CD4-positive, alpha-beta T cell (primary cell): ENCODE results near the gene DNAJB12. TPM values are rescaled to one million over a fixed set of nuclear protein-coding genes. Genes with fewer than 3 reads are reported as not detected.
A peak's percentile ranks its signal among the peaks of the same experiment; 100 is the strongest.

Experiments
- ATAC-seq: fragments of 200-7000 bp; cut with Tn5 transposase; one replicate; pipeline ENCODE4 v1.10.0; 2022; ENCODE audit warnings: mild to moderate bottlenecking; ENCODE audit not compliant: poor library complexity
- CTCF ChIA-PET: fragments of 350-600 bp; sonication (Branson Sonifier 250); formaldehyde crosslinking; loops from one replicate; lab custom pipeline; 2021; ENCODE audit warnings: antibody characterized with exemption, inconsistent platforms; lab: Charles Lee
- POLR2A ChIA-PET: fragments of 350-600 bp; sonication (Branson Sonifier 250); formaldehyde crosslinking; loops from one replicate; lab custom pipeline; 2021; ENCODE audit warnings: antibody characterized with exemption, inconsistent platforms; lab: Charles Lee
- DNase-seq, 14 experiments: peaks; one replicate each; pipeline ENCODE4 v3.0.0-alpha.2; 2013 to 2020; ENCODE audit warnings: mixed read lengths in 2 of 14
- H3K27ac ChIP-seq, 2 donors: one replicate each; pipeline versions ENCODE4 v1.5.1 to v1.7.0; 2013; ENCODE audit warnings: low read length in 2 of 2, low read depth in 1 of 2, mild to moderate bottlenecking in 1 of 2
- H3K27me3 ChIP-seq, 2 experiments: 1 replicate in 1 of 2; 2 replicates in 1 of 2; pipeline versions ENCODE4 v1.6.1 to v1.7.0; 2013; ENCODE audit warnings: low read length in 2 of 2, control low read depth in 1 of 2, mild to moderate bottlenecking in 1 of 2, moderate library complexity in 1 of 2; ENCODE audit not compliant: insufficient read depth in 2 of 2, control insufficient read depth in 1 of 2
- H3K36me3 ChIP-seq: one replicate; pipeline ENCODE4 v1.6.1; 2013; ENCODE audit warnings: low read length, control low read depth; ENCODE audit not compliant: insufficient read depth
- H3K4me1 ChIP-seq: one replicate; pipeline ENCODE4 v1.6.1; 2013; ENCODE audit warnings: low read length, control low read depth; ENCODE audit not compliant: insufficient read depth
- H3K4me3 ChIP-seq: one replicate; pipeline ENCODE4 v1.5.1; 2013; ENCODE audit warnings: mild to moderate bottlenecking, low read length, moderate library complexity
- H3K9me3 ChIP-seq, 2 experiments: 1 replicate in 1 of 2; 2 replicates in 1 of 2; pipeline versions ENCODE4 v1.6.1 to v1.7.0; 2013; ENCODE audit warnings: low read length in 2 of 2, mild to moderate bottlenecking in 2 of 2, control low read depth in 1 of 2, moderate library complexity in 1 of 2; ENCODE audit not compliant: control insufficient read depth in 1 of 2, insufficient read depth in 1 of 2
- H3K27ac Mint-ChIP-seq: one replicate; pipeline ENCODE4 v1.8.0; 2020; ENCODE audit warnings: mixed read lengths
- H3K27me3 Mint-ChIP-seq: one replicate; pipeline ENCODE4 v1.8.0; 2021; ENCODE audit warnings: mixed read lengths
- H3K36me3 Mint-ChIP-seq: one replicate; pipeline ENCODE4 v1.8.0; 2021; ENCODE audit warnings: low read depth, mixed read lengths
- H3K4me1 Mint-ChIP-seq: one replicate; pipeline ENCODE4 v1.8.0; 2021; ENCODE audit warnings: low read depth, mixed read lengths
- H3K4me3 Mint-ChIP-seq: one replicate; pipeline ENCODE4 v1.8.0; 2020; ENCODE audit warnings: mild to moderate bottlenecking, mixed read lengths
- H3K9me3 Mint-ChIP-seq: one replicate; pipeline ENCODE4 v1.8.0; 2020; ENCODE audit warnings: mixed read lengths
- intact Hi-C, 2 experiments: fragments of 100-400 bp; cut with DNase I in 1 of 2; cut with micrococcal nuclease in 1 of 2; formaldehyde crosslinking; loops; one replicate each; pipeline versions ENCODE4 v1.15.1 to v1.9.0; 2023 to 2025; cut with DNase I, micrococcal nuclease
- total RNA-seq, 174 experiments: library from RNA in 2 of 174; stranded (reverse) in 2 of 174; gene quantifications; one replicate each; pipeline ENCODE4 v1.2.3 and lab custom pipeline; 2021 to 2026
- TF ChIP-seq, protein P1 (sequence below): fragments of 200-600 bp; IDR thresholded peaks from one replicate; pipeline ENCODE4 v1.8.0; 2022; ENCODE audit warnings: antibody characterized with exemption, mild to moderate bottlenecking

The DNAJB12 gene
- total RNA-seq, 2 experiments from 2014 or later, result 25.2 to 27.0 TPM

GRCh38 chr10:72337039-72337629, 17.6 kb downstream of the DNAJB12 start:
- Mint-ChIP-seq H3K4me3 (no peak overlapping the region), H3K4me1 (peaks cover 65% of the 10 kb centered on the region), H3K36me3 (peaks cover 41% of the 10 kb centered on the region), H3K9me3 (no peaks in the 10 kb centered on the region), H3K27ac (peak overlapping the region; percentile 94), H3K27me3 (no peaks in the 10 kb centered on the region)
- H3K27me3 ChIP-seq, result no peaks in the 10 kb centered on the region
- no peak overlapping the region for H3K27ac ChIP-seq
- ChIA-PET POLR2A (interaction anchor here (0.6 to 4.4 kb wide), 10 partner anchors 10 to 276 kb away, joined by 3 to 17 read pairs (median 4); partner anchors contain the start of genes DDIT4 and SPOCK2), CTCF (interaction anchor here (0.6 to 5.9 kb wide), 37 partner anchors 11 to 440 kb away, joined by 3 to 54 read pairs (median 4); partner anchors contain the start of genes ANAPC16, ASCC1, DDIT4 and SPOCK2)
- DNase-seq (peak in 13 of 14 experiments; percentile 49 to 81 (median 64)), ATAC-seq (no peak)
- TF ChIP-seq, protein P1, sequence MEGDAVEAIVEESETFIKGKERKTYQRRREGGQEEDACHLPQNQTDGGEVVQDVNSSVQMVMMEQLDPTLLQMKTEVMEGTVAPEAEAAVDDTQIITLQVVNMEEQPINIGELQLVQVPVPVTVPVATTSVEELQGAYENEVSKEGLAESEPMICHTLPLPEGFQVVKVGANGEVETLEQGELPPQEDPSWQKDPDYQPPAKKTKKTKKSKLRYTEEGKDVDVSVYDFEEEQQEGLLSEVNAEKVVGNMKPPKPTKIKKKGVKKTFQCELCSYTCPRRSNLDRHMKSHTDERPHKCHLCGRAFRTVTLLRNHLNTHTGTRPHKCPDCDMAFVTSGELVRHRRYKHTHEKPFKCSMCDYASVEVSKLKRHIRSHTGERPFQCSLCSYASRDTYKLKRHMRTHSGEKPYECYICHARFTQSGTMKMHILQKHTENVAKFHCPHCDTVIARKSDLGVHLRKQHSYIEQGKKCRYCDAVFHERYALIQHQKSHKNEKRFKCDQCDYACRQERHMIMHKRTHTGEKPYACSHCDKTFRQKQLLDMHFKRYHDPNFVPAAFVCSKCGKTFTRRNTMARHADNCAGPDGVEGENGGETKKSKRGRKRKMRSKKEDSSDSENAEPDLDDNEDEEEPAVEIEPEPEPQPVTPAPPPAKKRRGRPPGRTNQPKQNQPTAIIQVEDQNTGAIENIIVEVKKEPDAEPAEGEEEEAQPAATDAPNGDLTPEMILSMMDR, result peak; percentile 99
- intact Hi-C loops, result loop anchor here (1.0 to 10.0 kb wide), 9 partner anchors 63 to 1022 kb away; partner anchors contain the start of gene SLC29A3 (in 1 of the 2)
- H3K4me3 ChIP-seq, result no peak overlapping the region
- peaks cover 65% of the 10 kb centered on the region for H3K4me1 ChIP-seq
- H3K36me3 ChIP-seq, result peaks cover 34% of the 10 kb centered on the region
- no peaks in the 10 kb centered on the region for H3K9me3 ChIP-seq

- ChIA-PET POLR2A (interaction anchor here (0.6 to 5.3 kb wide), 15 partner anchors 10 to 257 kb away, joined by 3 to 38 read pairs (median 10); partner anchors contain the start of genes ANAPC16, ASCC1, DDIT4 and SPOCK2), CTCF (interaction anchor here (0.8 to 5.9 kb wide), 33 partner anchors 10 to 440 kb away, joined by 3 to 54 read pairs (median 5); partner anchors contain the start of genes DDIT4 and SPOCK2)
- TF ChIP-seq, protein P1, result no peak
- Mint-ChIP-seq H3K9me3 (no peaks in the 10 kb centered on the region), H3K36me3 (peaks cover 35% of the 10 kb centered on the region), H3K4me1 (peaks cover 72% of the 10 kb centered on the region), H3K4me3 (peak overlapping the region; percentile 65), H3K27me3 (no peaks in the 10 kb centered on the region), H3K27ac (peak overlapping the region; percentile 94)
- Histone ChIP-seq H3K9me3 (no peaks in the 10 kb centered on the region), H3K27me3 (no peaks in the 10 kb centered on the region), H3K36me3 (peaks cover 32% of the 10 kb centered on the region), H3K4me1 (peaks cover 72% of the 10 kb centered on the region), H3K4me3 (no peak overlapping the region), H3K27ac (no peak overlapping the region)
- intact Hi-C loops, result loop anchor here (1.0 to 10.0 kb wide), 9 partner anchors 62 to 1022 kb away; partner anchors contain the start of gene SLC29A3 (in 1 of the 2)
- no peak for DNase-seq
- no peak for ATAC-seq
Observed at GRCh38 chr10:72336259-72337038, 18.3 kb downstream of the DNAJB12 start.
